ENCODE measurements around the gene RNF227. TPM values are rescaled to one million over a fixed set of nuclear protein-coding genes. Genes with fewer than 3 reads are reported as not detected.

The RNF227 gene
- total and polyA plus RNA-seq, 4 donors, result 0.17 to 1.4 (median 0.32) TPM

DNA sequence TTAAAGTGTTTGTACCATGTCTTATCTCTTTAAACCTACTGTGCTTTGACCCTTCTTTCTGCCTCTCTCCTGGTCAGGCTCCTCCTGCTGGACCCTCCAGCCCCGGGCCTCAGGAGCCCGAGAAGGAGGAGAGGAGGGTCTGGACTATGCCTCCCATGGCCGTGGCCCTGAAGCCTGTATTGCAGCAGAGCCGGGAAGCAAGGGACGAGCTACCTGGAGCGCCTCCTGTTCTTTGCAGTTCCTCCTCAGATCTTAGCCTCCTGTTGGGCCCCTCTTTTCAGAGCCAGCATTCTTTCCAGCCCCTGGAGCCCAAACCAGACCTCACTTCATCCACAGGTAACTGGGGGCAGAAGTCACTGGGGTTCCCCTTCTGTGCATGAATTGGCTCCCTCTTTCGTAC is 29.6 kb upstream of the RNF227 start:
- H3K27me3 ChIP-seq (ENCODE audit: control insufficient read depth in 4 of 4, insufficient read depth in 4 of 4, low read length in 3 of 4), result no peaks in the 10 kb centered on the region
- 84% methylated on average over 7 of the region's 7 CpGs for WGBS
- no peak overlapping the region for H3K9ac ChIP-seq (ENCODE audit: low read depth in 1 of 2, low read length in 2 of 2)
- DNase-seq (ENCODE audit: low spot score), result no peak
- H3K4me1 ChIP-seq (ENCODE audit: control insufficient read depth in 4 of 4, insufficient read depth in 4 of 4, low read length in 3 of 4), result no peaks in the 10 kb centered on the region
- no peak overlapping the region for H3K4me3 ChIP-seq (ENCODE audit: low read depth in 1 of 3, low read length in 3 of 3)
- no peaks in the 10 kb centered on the region for H3K9me3 ChIP-seq (ENCODE audit: control insufficient read depth in 4 of 4, low read length in 3 of 4)
- H3K36me3 ChIP-seq (ENCODE audit: control insufficient read depth in 4 of 4, insufficient read depth in 3 of 4, low read depth in 1 of 4, low read length in 3 of 4), result peaks cover 9 to 67% (median 45%) of the 10 kb centered on the region in 4 donors
- no peak overlapping the region for H3K27ac ChIP-seq (ENCODE audit: low read depth in 1 of 2, low read length in 2 of 2)
- TF ChIP-seq GABPA (IDR thresholded peaks at IDR 0.05 in 1 of 2, conservative IDR thresholded peaks at IDR 0.05 in 1 of 2), result no peak
- TF ChIP-seq, protein P1, sequence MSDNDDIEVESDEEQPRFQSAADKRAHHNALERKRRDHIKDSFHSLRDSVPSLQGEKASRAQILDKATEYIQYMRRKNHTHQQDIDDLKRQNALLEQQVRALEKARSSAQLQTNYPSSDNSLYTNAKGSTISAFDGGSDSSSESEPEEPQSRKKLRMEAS (IDR thresholded peaks at IDR 0.05), result no peak
- TF ChIP-seq FOXA1 (IDR thresholded peaks at IDR 0.05), result no peak
- no peak for TF ChIP-seq FOXA2 (IDR thresholded peaks at IDR 0.05)
- no peak for TF ChIP-seq JUND (IDR thresholded peaks at IDR 0.05)

DNA sequence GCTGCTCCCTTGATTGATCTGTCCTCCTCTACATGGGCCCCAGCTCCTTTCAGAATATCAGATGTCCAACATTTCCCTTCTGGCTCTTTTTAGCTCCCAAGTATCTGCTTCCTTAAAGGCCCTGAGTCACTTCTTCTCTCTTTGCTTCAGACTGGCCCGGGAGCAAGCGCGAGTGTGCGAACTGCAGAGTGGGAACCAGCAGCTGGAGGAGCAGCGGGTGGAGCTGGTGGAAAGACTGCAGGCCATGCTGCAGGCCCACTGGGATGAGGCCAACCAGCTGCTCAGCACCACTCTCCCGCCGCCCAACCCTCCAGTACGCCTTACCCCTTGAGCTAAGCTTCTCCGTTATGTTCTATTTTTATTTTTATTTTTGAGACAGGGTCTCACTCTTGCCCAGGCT is 28.2 kb upstream of the RNF227 start:
- H3K9ac ChIP-seq (ENCODE audit: low read depth in 1 of 2, low read length in 2 of 2), result no peak overlapping the region
- DNase-seq (ENCODE audit: low spot score), result no peak
- H3K36me3 ChIP-seq (ENCODE audit: control insufficient read depth in 4 of 4, insufficient read depth in 3 of 4, low read depth in 1 of 4, low read length in 3 of 4), result peaks cover 9 to 75% (median 51%) of the 10 kb centered on the region in 4 donors
- H3K4me3 ChIP-seq (ENCODE audit: low read depth in 1 of 3, low read length in 3 of 3), result no peak overlapping the region
- 95% methylated on average over 9 of the region's 9 CpGs for WGBS
- H3K27me3 ChIP-seq (ENCODE audit: control insufficient read depth in 4 of 4, insufficient read depth in 4 of 4, low read length in 3 of 4), result no peaks in the 10 kb centered on the region
- TF ChIP-seq JUND (IDR thresholded peaks at IDR 0.05) (no peak), HNF4A (conservative IDR thresholded peaks at IDR 0.05) (no peak), GABPA (IDR thresholded peaks at IDR 0.05 in 1 of 2, conservative IDR thresholded peaks at IDR 0.05 in 1 of 2) (no peak), RAD21 (IDR thresholded peaks at IDR 0.05) (no peak), SP1 (IDR thresholded peaks at IDR 0.05) (no peak), RXRA (IDR thresholded peaks at IDR 0.05) (no peak), FOXA1 (IDR thresholded peaks at IDR 0.05) (no peak), EGR1 (IDR thresholded peaks at IDR 0.05; ENCODE audit: low read depth in 2 of 2) (no peak), TAF1 (conservative IDR thresholded peaks at IDR 0.05) (no peak), YY1 (IDR thresholded peaks at IDR 0.05) (no peak), HNF4G (IDR thresholded peaks at IDR 0.05) (no peak), FOXA2 (IDR thresholded peaks at IDR 0.05) (no peak), NR2F2 (IDR thresholded peaks at IDR 0.05) (no peak)
- TF ChIP-seq, protein P2, sequence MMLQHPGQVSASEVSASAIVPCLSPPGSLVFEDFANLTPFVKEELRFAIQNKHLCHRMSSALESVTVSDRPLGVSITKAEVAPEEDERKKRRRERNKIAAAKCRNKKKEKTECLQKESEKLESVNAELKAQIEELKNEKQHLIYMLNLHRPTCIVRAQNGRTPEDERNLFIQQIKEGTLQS (IDR thresholded peaks at IDR 0.05), result no peak
- TF ChIP-seq, protein P3, sequence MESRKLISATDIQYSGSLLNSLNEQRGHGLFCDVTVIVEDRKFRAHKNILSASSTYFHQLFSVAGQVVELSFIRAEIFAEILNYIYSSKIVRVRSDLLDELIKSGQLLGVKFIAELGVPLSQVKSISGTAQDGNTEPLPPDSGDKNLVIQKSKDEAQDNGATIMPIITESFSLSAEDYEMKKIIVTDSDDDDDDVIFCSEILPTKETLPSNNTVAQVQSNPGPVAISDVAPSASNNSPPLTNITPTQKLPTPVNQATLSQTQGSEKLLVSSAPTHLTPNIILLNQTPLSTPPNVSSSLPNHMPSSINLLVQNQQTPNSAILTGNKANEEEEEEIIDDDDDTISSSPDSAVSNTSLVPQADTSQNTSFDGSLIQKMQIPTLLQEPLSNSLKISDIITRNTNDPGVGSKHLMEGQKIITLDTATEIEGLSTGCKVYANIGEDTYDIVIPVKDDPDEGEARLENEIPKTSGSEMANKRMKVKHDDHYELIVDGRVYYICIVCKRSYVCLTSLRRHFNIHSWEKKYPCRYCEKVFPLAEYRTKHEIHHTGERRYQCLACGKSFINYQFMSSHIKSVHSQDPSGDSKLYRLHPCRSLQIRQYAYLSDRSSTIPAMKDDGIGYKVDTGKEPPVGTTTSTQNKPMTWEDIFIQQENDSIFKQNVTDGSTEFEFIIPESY (IDR thresholded peaks at IDR 0.05), result no peak
- TF ChIP-seq, protein P4, sequence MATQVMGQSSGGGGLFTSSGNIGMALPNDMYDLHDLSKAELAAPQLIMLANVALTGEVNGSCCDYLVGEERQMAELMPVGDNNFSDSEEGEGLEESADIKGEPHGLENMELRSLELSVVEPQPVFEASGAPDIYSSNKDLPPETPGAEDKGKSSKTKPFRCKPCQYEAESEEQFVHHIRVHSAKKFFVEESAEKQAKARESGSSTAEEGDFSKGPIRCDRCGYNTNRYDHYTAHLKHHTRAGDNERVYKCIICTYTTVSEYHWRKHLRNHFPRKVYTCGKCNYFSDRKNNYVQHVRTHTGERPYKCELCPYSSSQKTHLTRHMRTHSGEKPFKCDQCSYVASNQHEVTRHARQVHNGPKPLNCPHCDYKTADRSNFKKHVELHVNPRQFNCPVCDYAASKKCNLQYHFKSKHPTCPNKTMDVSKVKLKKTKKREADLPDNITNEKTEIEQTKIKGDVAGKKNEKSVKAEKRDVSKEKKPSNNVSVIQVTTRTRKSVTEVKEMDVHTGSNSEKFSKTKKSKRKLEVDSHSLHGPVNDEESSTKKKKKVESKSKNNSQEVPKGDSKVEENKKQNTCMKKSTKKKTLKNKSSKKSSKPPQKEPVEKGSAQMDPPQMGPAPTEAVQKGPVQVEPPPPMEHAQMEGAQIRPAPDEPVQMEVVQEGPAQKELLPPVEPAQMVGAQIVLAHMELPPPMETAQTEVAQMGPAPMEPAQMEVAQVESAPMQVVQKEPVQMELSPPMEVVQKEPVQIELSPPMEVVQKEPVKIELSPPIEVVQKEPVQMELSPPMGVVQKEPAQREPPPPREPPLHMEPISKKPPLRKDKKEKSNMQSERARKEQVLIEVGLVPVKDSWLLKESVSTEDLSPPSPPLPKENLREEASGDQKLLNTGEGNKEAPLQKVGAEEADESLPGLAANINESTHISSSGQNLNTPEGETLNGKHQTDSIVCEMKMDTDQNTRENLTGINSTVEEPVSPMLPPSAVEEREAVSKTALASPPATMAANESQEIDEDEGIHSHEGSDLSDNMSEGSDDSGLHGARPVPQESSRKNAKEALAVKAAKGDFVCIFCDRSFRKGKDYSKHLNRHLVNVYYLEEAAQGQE (IDR thresholded peaks at IDR 0.05), result no peak
- TF ChIP-seq, protein P5, sequence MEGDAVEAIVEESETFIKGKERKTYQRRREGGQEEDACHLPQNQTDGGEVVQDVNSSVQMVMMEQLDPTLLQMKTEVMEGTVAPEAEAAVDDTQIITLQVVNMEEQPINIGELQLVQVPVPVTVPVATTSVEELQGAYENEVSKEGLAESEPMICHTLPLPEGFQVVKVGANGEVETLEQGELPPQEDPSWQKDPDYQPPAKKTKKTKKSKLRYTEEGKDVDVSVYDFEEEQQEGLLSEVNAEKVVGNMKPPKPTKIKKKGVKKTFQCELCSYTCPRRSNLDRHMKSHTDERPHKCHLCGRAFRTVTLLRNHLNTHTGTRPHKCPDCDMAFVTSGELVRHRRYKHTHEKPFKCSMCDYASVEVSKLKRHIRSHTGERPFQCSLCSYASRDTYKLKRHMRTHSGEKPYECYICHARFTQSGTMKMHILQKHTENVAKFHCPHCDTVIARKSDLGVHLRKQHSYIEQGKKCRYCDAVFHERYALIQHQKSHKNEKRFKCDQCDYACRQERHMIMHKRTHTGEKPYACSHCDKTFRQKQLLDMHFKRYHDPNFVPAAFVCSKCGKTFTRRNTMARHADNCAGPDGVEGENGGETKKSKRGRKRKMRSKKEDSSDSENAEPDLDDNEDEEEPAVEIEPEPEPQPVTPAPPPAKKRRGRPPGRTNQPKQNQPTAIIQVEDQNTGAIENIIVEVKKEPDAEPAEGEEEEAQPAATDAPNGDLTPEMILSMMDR (IDR thresholded peaks at IDR 0.05; ENCODE audit: low read depth, low read length, missing input control), result no peak
- TF ChIP-seq, protein P1 (IDR thresholded peaks at IDR 0.05), result no peak
- H3K27ac ChIP-seq (ENCODE audit: low read depth in 1 of 2, low read length in 2 of 2), result no peak overlapping the region
- no peaks in the 10 kb centered on the region for H3K4me1 ChIP-seq (ENCODE audit: control insufficient read depth in 4 of 4, insufficient read depth in 4 of 4, low read length in 3 of 4)
- no peaks in the 10 kb centered on the region for H3K9me3 ChIP-seq (ENCODE audit: control insufficient read depth in 4 of 4, low read length in 3 of 4)

Data from liver (tissue), 9 donors.